Fibroblast of lung (primary cell): ENCODE measurements around the gene UBE2J2. TPM values are rescaled to one million over a fixed set of nuclear protein-coding genes. Genes with fewer than 3 reads are reported as not detected.

Experiments
- DNase-seq, 2 donors: peaks; one replicate each; pipeline versions ENCODE4 v3.0.0 to v3.0.0-alpha.2; 2010; ENCODE audit warnings: low read depth in 2 of 2
- H2AFZ ChIP-seq: 2 replicates; pipeline ENCODE4 v1.5.1; 2012; ENCODE audit warnings: low read length, control low read depth, inconsistent platforms
- H3K27ac ChIP-seq: 2 replicates; pipeline ENCODE4 v1.5.1; 2011; ENCODE audit warnings: low read length, control low read depth; ENCODE audit not compliant: insufficient read depth
- H3K27me3 ChIP-seq: 2 replicates; pipeline ENCODE4 v1.5.1; 2011; ENCODE audit warnings: mild to moderate bottlenecking, low read length; ENCODE audit not compliant: control insufficient read depth, insufficient read depth
- H3K36me3 ChIP-seq: 2 replicates; pipeline ENCODE4 v1.5.1; 2011; ENCODE audit warnings: low read length; ENCODE audit not compliant: control insufficient read depth, insufficient read depth
- H3K4me1 ChIP-seq: 2 replicates; pipeline ENCODE4 v1.5.1; 2011; ENCODE audit warnings: low read length; ENCODE audit not compliant: control insufficient read depth, insufficient read depth; ENCODE audit errors: extremely low read depth
- H3K4me2 ChIP-seq: 2 replicates; pipeline ENCODE4 v1.5.1; 2011; ENCODE audit warnings: low read length, control low read depth; ENCODE audit not compliant: insufficient read depth; ENCODE audit errors: extremely low read depth
- H3K4me3 ChIP-seq, 4 experiments: fragments of 200-600 bp in 1 of 4; sonication (generic) in 1 of 4; replicated peaks in 1 of 4; 2 replicates each; pipeline ENCODE4 v1.5.1; 2011 to 2016; ENCODE audit warnings: low read length in 4 of 4, low read depth in 3 of 4, mild to moderate bottlenecking in 3 of 4, control low read depth in 2 of 4, inconsistent platforms in 1 of 4, mixed read lengths in 1 of 4; ENCODE audit not compliant: insufficient read depth in 1 of 4; ENCODE audit errors: control extremely low read depth in 1 of 4
- H3K79me2 ChIP-seq: 2 replicates; pipeline ENCODE4 v1.5.1; 2012; ENCODE audit warnings: mild to moderate bottlenecking, low read length, inconsistent platforms; ENCODE audit not compliant: control insufficient read depth, insufficient read depth
- H3K9ac ChIP-seq: 2 replicates; pipeline ENCODE4 v1.5.1; 2011; ENCODE audit warnings: mild to moderate bottlenecking, low read length, control low read depth; ENCODE audit not compliant: insufficient read depth
- H3K9me3 ChIP-seq: 2 replicates; pipeline ENCODE4 v1.5.1; 2012; ENCODE audit warnings: low read depth, low read length; ENCODE audit not compliant: control insufficient read depth, insufficient read depth
- H4K20me1 ChIP-seq: 2 replicates; pipeline ENCODE4 v1.5.1; 2011; ENCODE audit warnings: low read length; ENCODE audit not compliant: control insufficient read depth, insufficient read depth; ENCODE audit errors: extremely low read depth
- CTCF ChIP-seq, 2 donors: IDR thresholded peaks in 1 of 2; conservative IDR thresholded peaks in 1 of 2; 1 replicate in 1 of 2; 2 replicates in 1 of 2; pipeline ENCODE4 v1.5.1; 2011 to 2012; ENCODE audit warnings: low read length in 2 of 2, control low read depth in 1 of 2, inconsistent platforms in 1 of 2, low read depth in 1 of 2, mild to moderate bottlenecking in 1 of 2
- EZH2 ChIP-seq: IDR thresholded peaks from 2 replicates; pipeline ENCODE4 v1.5.1; 2012; ENCODE audit warnings: low read length, control low read depth, mild to moderate bottlenecking; ENCODE audit errors: missing control alignments
- polyA plus RNA-seq, 2 donors: library from polyadenylated mRNA; depleted of rRNA in 1 of 2; stranded (reverse) in 1 of 2; unstranded in 1 of 2; fragments of >200 nt; gene quantifications; 2 replicates each; pipeline ENCODE4 v1.2.1, GENCODE V29; 2011 to 2012; ENCODE audit warnings: missing spikeins in 1 of 2
- total RNA-seq: library from RNA; depleted of rRNA; stranded (reverse); fragments of >200 nt; gene quantifications from 2 replicates; pipeline ENCODE4 v1.2.1, GENCODE V29; 2014

Gene UBE2J2
- total and polyA plus RNA-seq, 2 donors (not counting 1 experiment from before 2014, with no cell fraction given) = 32.3 to 47.2 TPM

GRCh38 chr1:1204425-1204920 lies 69.2 kb downstream of the UBE2J2 start:
- H3K4me3 ChIP-seq = no peak overlapping the region
- H3K4me2 ChIP-seq = no peak overlapping the region
- H2AFZ ChIP-seq = no peak overlapping the region
- H3K9ac ChIP-seq = no peak overlapping the region
- no peaks in the 10 kb centered on the region for H3K36me3 ChIP-seq
- H3K27ac ChIP-seq = no peak overlapping the region
- no peaks in the 10 kb centered on the region for H4K20me1 ChIP-seq
- TF ChIP-seq EZH2 (no peak), CTCF (conservative IDR thresholded peaks at IDR 0.05 in 1 of 2, IDR thresholded peaks at IDR 0.05 in 1 of 2; ENCODE audit: low read depth in 1 of 2, low read length in 2 of 2) (no peak)
- peaks cover 6% of the 10 kb centered on the region for H3K4me1 ChIP-seq
- no peaks in the 10 kb centered on the region for H3K79me2 ChIP-seq
- no peak for DNase-seq
- no peaks in the 10 kb centered on the region for H3K27me3 ChIP-seq
- no peaks in the 10 kb centered on the region for H3K9me3 ChIP-seq

Other genes starting within 250 kb of the UBE2J2 start
- gene RNF223, start 199.5 kb downstream of the UBE2J2 start, total RNA-seq = not detected in 2 replicates
- not detected in 2 replicates for gene RNF223, start 199.5 kb downstream of the UBE2J2 start, polyA plus RNA-seq
- gene C1orf159, start 157.8 kb downstream of the UBE2J2 start, total RNA-seq = 3.1 and 3.3 TPM in 2 replicates
- 2.6 and 3.4 TPM in 2 replicates for gene C1orf159, start 157.8 kb downstream of the UBE2J2 start, polyA plus RNA-seq
- under 0.01 TPM in 1 of 2 replicates, not detected in the other for gene TTLL10, start 100.0 kb downstream of the UBE2J2 start, total RNA-seq
- gene TTLL10, start 100.0 kb downstream of the UBE2J2 start, polyA plus RNA-seq = not detected in 2 replicates
- 0.77 and 1.3 TPM in 2 replicates for gene TNFRSF18, start 67.3 kb downstream of the UBE2J2 start, total RNA-seq
- gene TNFRSF18, start 67.3 kb downstream of the UBE2J2 start, polyA plus RNA-seq = 0.10 TPM in 1 of 2 replicates, not detected in the other
- gene TNFRSF4, start 59.7 kb downstream of the UBE2J2 start, total RNA-seq = under 0.01 and 0.17 TPM in 2 replicates
- 0.05 TPM in 1 of 2 replicates, not detected in the other for gene TNFRSF4, start 59.7 kb downstream of the UBE2J2 start, polyA plus RNA-seq
- gene SDF4, start 41.9 kb downstream of the UBE2J2 start, total RNA-seq = 81.9 and 127 TPM in 2 replicates
- 133 and 180 TPM in 2 replicates for gene SDF4, start 41.9 kb downstream of the UBE2J2 start, polyA plus RNA-seq
- 19.3 and 19.5 TPM in 2 replicates for gene B3GALT6, start 41.6 kb downstream of the UBE2J2 start, total RNA-seq
- 15.7 and 17.9 TPM in 2 replicates for gene B3GALT6, start 41.6 kb downstream of the UBE2J2 start, polyA plus RNA-seq
- 1.0 and 4.1 TPM in 2 replicates for gene C1QTNF12, start 27.1 kb downstream of the UBE2J2 start, total RNA-seq
- gene C1QTNF12, start 27.1 kb downstream of the UBE2J2 start, polyA plus RNA-seq = 0.27 and 0.60 TPM in 2 replicates
- gene SCNN1D, start 6.6 kb upstream of the UBE2J2 start, total RNA-seq = 1.0 and 2.5 TPM in 2 replicates
- 0.44 TPM in 2 replicates for gene SCNN1D, start 6.6 kb upstream of the UBE2J2 start, polyA plus RNA-seq
- 34.7 and 50.9 TPM in 2 replicates for gene ACAP3, start 34.1 kb upstream of the UBE2J2 start, total RNA-seq
- 15.3 and 15.7 TPM in 2 replicates for gene ACAP3, start 34.1 kb upstream of the UBE2J2 start, polyA plus RNA-seq
- 12.7 and 13.1 TPM in 2 replicates for gene PUSL1, start 34.7 kb upstream of the UBE2J2 start, total RNA-seq
- gene PUSL1, start 34.7 kb upstream of the UBE2J2 start, polyA plus RNA-seq = 7.1 and 9.6 TPM in 2 replicates
- gene INTS11, start 50.8 kb upstream of the UBE2J2 start, total RNA-seq = 46.2 and 69.2 TPM in 2 replicates
- 44.1 and 73.0 TPM in 2 replicates for gene INTS11, start 50.8 kb upstream of the UBE2J2 start, polyA plus RNA-seq
- gene CPTP, start 50.9 kb upstream of the UBE2J2 start, total RNA-seq = 9.0 and 10.1 TPM in 2 replicates
- 6.0 and 6.2 TPM in 2 replicates for gene CPTP, start 50.9 kb upstream of the UBE2J2 start, polyA plus RNA-seq
- 0.17 and 0.26 TPM in 2 replicates for gene TAS1R3, start 57.4 kb upstream of the UBE2J2 start, total RNA-seq
- gene TAS1R3, start 57.4 kb upstream of the UBE2J2 start, polyA plus RNA-seq = 0.01 and 0.02 TPM in 2 replicates
- gene DVL1, start 75.6 kb upstream of the UBE2J2 start, total RNA-seq = 78.3 and 107 TPM in 2 replicates
- gene DVL1, start 75.6 kb upstream of the UBE2J2 start, polyA plus RNA-seq = 9.1 and 12.5 TPM in 2 replicates
- 262 and 397 TPM in 2 replicates for gene MXRA8, start 84.7 kb upstream of the UBE2J2 start, total RNA-seq
- gene MXRA8, start 84.7 kb upstream of the UBE2J2 start, polyA plus RNA-seq = 205 and 239 TPM in 2 replicates
- gene AURKAIP1, start 101.4 kb upstream of the UBE2J2 start, total RNA-seq = 83.2 and 85.2 TPM in 2 replicates
- gene AURKAIP1, start 101.4 kb upstream of the UBE2J2 start, polyA plus RNA-seq = 42.2 and 66.9 TPM in 2 replicates
- gene CCNL2, start 125.5 kb upstream of the UBE2J2 start, total RNA-seq = 87.1 and 102 TPM in 2 replicates
- gene CCNL2, start 125.5 kb upstream of the UBE2J2 start, polyA plus RNA-seq = 70.5 and 116 TPM in 2 replicates
- gene MRPL20, start 133.4 kb upstream of the UBE2J2 start, total RNA-seq = 80.1 and 81.7 TPM in 2 replicates
- gene MRPL20, start 133.4 kb upstream of the UBE2J2 start, polyA plus RNA-seq = 150 and 188 TPM in 2 replicates
- gene ANKRD65, start 147.4 kb upstream of the UBE2J2 start, total RNA-seq = 1.3 and 2.0 TPM in 2 replicates
- 0.84 and 1.9 TPM in 2 replicates for gene ANKRD65, start 147.4 kb upstream of the UBE2J2 start, polyA plus RNA-seq
- gene VWA1, start 161.8 kb upstream of the UBE2J2 start, total RNA-seq = 2.6 and 3.1 TPM in 2 replicates
- gene VWA1, start 161.8 kb upstream of the UBE2J2 start, polyA plus RNA-seq = 1.7 and 2.5 TPM in 2 replicates
- under 0.01 and 0.17 TPM in 2 replicates for gene ATAD3C, start 175.8 kb upstream of the UBE2J2 start, total RNA-seq
- not detected in 2 replicates for gene ATAD3C, start 175.8 kb upstream of the UBE2J2 start, polyA plus RNA-seq
- 14.4 and 15.0 TPM in 2 replicates for gene ATAD3B, start 197.9 kb upstream of the UBE2J2 start, total RNA-seq
- gene ATAD3B, start 197.9 kb upstream of the UBE2J2 start, polyA plus RNA-seq = 7.0 and 11.6 TPM in 2 replicates
- 14.4 and 18.0 TPM in 2 replicates for gene ATAD3A, start 238.3 kb upstream of the UBE2J2 start, total RNA-seq
- 12.5 and 19.8 TPM in 2 replicates for gene ATAD3A, start 238.3 kb upstream of the UBE2J2 start, polyA plus RNA-seq